Adrenal gland (tissue), 12 donors: ENCODE measurements around the gene ACSL5. TPM values are rescaled to one million over a fixed set of nuclear protein-coding genes. Genes with fewer than 3 reads are reported as not detected.

Experiments used
- DNase-seq, 7 donors: peaks; one replicate each; pipeline ENCODE4 v3.0.0-alpha.2; 2019 to 2020
- H3K27ac ChIP-seq, 5 donors: fragments of 200-600 bp; sonication (generic) in 4 of 5; 1 replicate in 3 of 5; 2 replicates in 2 of 5; pipeline versions ENCODE4 v1.5.1 to v1.8.0; 2016 to 2020; ENCODE audit warnings: mild to moderate bottlenecking in 1 of 5
- H3K27me3 ChIP-seq: fragments of 200-600 bp; 2 replicates; pipeline ENCODE4 v1.8.0; 2021
- H3K36me3 ChIP-seq, 2 donors: fragments of 200-600 bp; replicated peaks in 1 of 2; 1 replicate in 1 of 2; 2 replicates in 1 of 2; pipeline versions ENCODE4 v1.5.1 to v1.8.0; 2018 to 2022
- H3K4me1 ChIP-seq, 2 donors: fragments of 200-600 bp; replicated peaks in 1 of 2; 1 replicate in 1 of 2; 2 replicates in 1 of 2; pipeline versions ENCODE4 v1.5.1 to v1.8.0; 2018 to 2021
- H3K4me3 ChIP-seq, 4 donors: fragments of 200-600 bp; sonication (generic) in 3 of 4; one replicate each; pipeline ENCODE4 v1.5.1; 2016 to 2018
- H3K9me3 ChIP-seq, 3 donors: fragments of 200-600 bp; sonication (generic) in 1 of 3; replicated peaks in 1 of 3; 1 replicate in 2 of 3; 2 replicates in 1 of 3; pipeline versions ENCODE4 v1.5.1 to v1.8.0; 2016 to 2021
- POLR2A ChIP-seq, 2 donors: fragments of 450-650 bp; IDR thresholded peaks; one replicate each; pipeline ENCODE4 v1.6.1; 2017; ENCODE audit warnings: antibody characterized with exemption in 2 of 2, mild to moderate bottlenecking in 2 of 2, moderate library complexity in 1 of 2
- WGBS, 4 donors: extraction: QIAGEN DNeasy Blood & Tissue Kit in 2 of 4; methylation state at CpG; one replicate each; pipeline versions ENCODE4 v1.1.5 to v1.1.7; 2013 to 2017; 5-methylcytosine and 5-hydroxymethylcytosine counted together
- intact Hi-C, 2 donors: fragments of 100-400 bp; cut with DNase I; formaldehyde crosslinking; loops; one replicate each; pipeline versions ENCODE4 v1.14.1 to v1.15.0; 2022 to 2023
- polyA plus RNA-seq, 3 donors: library from polyadenylated mRNA; stranded (reverse); fragments of 200-250 nt in 2 of 3; fragments of 350-450 nt in 1 of 3; fragmentation: Illumina TruSeq in 1 of 3; extraction: RNeasy Lipid Tissue Mini Kit (QIAGEN cat#74804) in 1 of 3; gene quantifications; one replicate each; pipeline ENCODE4 v1.2.3, GENCODE V29; 2013 to 2014
- total RNA-seq, 9 donors: library from RNA; depleted of rRNA in 4 of 9; stranded (reverse); fragments of >200 nt in 4 of 9; fragments of 120-200 nt in 1 of 9; fragmentation: NEBNext Ultra II Directional in 1 of 9; extraction: Animal tissue kit (Norgen Biotek cat#: 25700) in 1 of 9; gene quantifications; one replicate each; pipeline versions ENCODE4 v1.1.0 to v1.2.4, GENCODE V29; 2013 to 2023
- TF ChIP-seq, protein P1 (sequence below), 6 experiments: fragments of 450-650 bp in 4 of 6; fragments of 200-600 bp in 2 of 6; sonication (generic) in 1 of 6; IDR thresholded peaks; 1 replicate in 5 of 6; 2 replicates in 1 of 6; pipeline versions ENCODE4 v1.5.1 to v1.8.0; 2016 to 2021; ENCODE audit warnings: antibody characterized with exemption in 6 of 6, mild to moderate bottlenecking in 2 of 6, moderate library complexity in 1 of 6
- donor health status: healthy with polysubstance abuse.
- donor health status: Bipolar disorder and iron deficiency.
- donor health status: DM: yes; HTN: yes; CAD: no.
- donor health status: DM: no; HTN: no; CAD: no.
- donor health status: DM: no; HTN: no; CAD: no.
- donor health status: DM: yes; HTN: yes; CAD: no.

ACSL5 gene
- total and polyA plus RNA-seq, 12 donors, result 2.1 to 8.6 (median 6.7) TPM

DNA sequence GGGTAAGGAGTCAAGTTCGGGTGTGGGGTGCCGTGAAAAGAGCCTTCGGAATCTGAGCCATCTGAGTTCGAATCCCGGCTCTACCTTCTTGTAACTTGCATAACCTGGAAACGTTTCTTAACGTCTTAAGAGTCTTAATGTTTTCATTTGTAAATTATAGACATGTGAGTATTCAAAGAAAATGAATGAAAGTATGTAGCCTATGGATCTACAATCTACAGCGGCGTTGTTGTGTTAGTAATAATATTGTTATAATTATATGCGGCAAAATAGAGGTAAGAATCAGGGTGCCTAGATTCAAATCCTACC, 73.7 kb downstream of the ACSL5 start:
- WGBS, 4 donors, result 2 to 5% (median 3%) methylated on average over 10 of the region's 10 CpGs
- H3K27ac ChIP-seq, result peak overlapping the region in 4 of 5 donors; percentile 74 to 92 (median 88)
- H3K4me3 ChIP-seq, result peak overlapping the region; percentile 63 to 92 (median 75)
- no peaks in the 10 kb centered on the region for H3K27me3 ChIP-seq
- DNase-seq, result no peak
- H3K36me3 ChIP-seq, result peaks cover 0 to 6% of the 10 kb centered on the region in 2 donors
- TF ChIP-seq, protein P1, sequence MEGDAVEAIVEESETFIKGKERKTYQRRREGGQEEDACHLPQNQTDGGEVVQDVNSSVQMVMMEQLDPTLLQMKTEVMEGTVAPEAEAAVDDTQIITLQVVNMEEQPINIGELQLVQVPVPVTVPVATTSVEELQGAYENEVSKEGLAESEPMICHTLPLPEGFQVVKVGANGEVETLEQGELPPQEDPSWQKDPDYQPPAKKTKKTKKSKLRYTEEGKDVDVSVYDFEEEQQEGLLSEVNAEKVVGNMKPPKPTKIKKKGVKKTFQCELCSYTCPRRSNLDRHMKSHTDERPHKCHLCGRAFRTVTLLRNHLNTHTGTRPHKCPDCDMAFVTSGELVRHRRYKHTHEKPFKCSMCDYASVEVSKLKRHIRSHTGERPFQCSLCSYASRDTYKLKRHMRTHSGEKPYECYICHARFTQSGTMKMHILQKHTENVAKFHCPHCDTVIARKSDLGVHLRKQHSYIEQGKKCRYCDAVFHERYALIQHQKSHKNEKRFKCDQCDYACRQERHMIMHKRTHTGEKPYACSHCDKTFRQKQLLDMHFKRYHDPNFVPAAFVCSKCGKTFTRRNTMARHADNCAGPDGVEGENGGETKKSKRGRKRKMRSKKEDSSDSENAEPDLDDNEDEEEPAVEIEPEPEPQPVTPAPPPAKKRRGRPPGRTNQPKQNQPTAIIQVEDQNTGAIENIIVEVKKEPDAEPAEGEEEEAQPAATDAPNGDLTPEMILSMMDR (IDR thresholded peaks at IDR 0.05), result no peak
- TF ChIP-seq POLR2A (IDR thresholded peaks at IDR 0.05), result no peak
- H3K9me3 ChIP-seq, result no peaks in the 10 kb centered on the region
- peaks cover 11 to 30% of the 10 kb centered on the region in 2 donors for H3K4me1 ChIP-seq
- intact Hi-C loops, result loop anchor here in 1 of 2 donors (10.0 kb wide), 1 partner anchor 303 kb away; no protein-coding TSS in a partner anchor

DNA sequence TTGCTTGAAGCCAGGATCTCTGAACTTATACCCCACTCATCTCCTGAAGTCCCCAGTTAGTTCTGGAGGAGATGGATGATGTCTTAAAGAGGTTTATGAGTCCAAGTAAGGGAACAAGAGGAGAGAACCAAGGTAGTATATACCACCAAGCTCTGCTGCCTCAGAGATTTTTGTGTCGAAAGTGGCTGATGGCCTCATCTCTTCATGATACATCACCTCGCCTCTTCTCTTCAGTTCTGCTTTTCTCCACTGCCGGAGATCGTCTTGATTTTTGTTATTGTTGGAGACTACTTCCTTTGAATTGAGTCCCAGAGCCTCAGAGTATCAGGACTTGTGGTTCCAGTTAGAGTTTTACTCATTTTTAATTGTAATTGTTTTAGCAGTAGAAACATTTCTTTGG, 75.0 kb downstream of the ACSL5 start:
- intact Hi-C loops, result loop anchor here in 1 of 2 donors (10.0 kb wide), 1 partner anchor 304 kb away; no protein-coding TSS in a partner anchor
- H3K27ac ChIP-seq, result no peak overlapping the region
- H3K36me3 ChIP-seq, result peaks cover 0 to 6% of the 10 kb centered on the region in 2 donors
- no peak for TF ChIP-seq POLR2A (IDR thresholded peaks at IDR 0.05)
- TF ChIP-seq, protein P1 (IDR thresholded peaks at IDR 0.05), result no peak
- H3K9me3 ChIP-seq, result no peaks in the 10 kb centered on the region
- no peak overlapping the region for H3K4me3 ChIP-seq
- WGBS, 4 donors, result 68 to 74% (median 72%) methylated on average over 4 of the region's 4 CpGs
- peaks cover 11 to 30% of the 10 kb centered on the region in 2 donors for H3K4me1 ChIP-seq
- no peak for DNase-seq
- H3K27me3 ChIP-seq, result no peaks in the 10 kb centered on the region

DNA sequence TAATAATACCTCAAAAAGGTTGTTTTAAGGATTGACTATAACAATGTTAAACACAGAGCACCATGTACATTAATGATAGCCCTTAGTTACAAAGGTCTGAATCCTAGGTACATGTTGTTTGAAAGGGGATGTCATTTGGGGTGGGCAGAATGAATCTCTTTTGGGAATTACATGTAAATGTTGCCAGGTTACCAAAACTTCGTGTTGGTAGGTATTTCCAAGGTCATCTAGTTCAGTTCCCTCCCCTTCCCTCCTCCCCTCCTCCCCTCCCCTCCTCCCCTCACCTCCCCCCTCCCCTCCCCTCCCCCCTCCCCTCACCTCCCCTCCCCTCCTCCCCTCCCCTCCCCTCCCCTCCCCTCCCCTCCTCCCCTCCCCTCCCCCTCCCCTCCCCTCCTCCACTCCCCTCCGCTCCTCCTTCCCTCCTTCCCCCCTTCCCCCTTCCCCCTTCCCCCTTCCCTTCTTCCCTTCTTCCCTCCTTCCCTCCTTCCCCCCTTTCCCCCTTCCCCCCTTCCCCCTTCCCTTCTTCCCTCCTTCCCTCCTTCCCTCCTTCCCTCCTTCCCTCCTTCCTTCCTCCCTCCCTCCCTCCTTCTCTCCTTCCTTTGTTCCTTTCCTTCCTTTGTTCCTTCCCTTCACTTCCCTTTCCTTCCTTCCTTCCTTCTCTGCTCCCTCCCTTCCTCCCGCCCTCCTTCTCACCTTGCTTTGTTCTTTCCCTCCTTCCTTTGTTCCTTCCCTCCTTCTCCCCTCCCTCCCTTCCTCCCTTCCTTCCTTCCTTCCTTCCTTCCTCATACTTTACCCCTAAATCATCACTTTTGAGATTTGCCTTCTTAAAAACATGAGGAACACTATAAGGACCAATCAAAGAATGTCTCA, 81.2 kb downstream of the ACSL5 start:
- Histone ChIP-seq H3K27me3 (no peaks in the 10 kb centered on the region), H3K4me1 (no peaks in the 10 kb centered on the region), H3K27ac (no peak overlapping the region), H3K36me3 (no peaks in the 10 kb centered on the region), H3K9me3 (no peaks in the 10 kb centered on the region), H3K4me3 (no peak overlapping the region)
- no peak for DNase-seq
- intact Hi-C loops, result no loop called here
- TF ChIP-seq, protein P1 (IDR thresholded peaks at IDR 0.05), result no peak
- no peak for TF ChIP-seq POLR2A (IDR thresholded peaks at IDR 0.05)
- WGBS, 4 donors, result 70 to 80% (median 73%) methylated on average over 2 to 3 of the region's 3 CpGs

DNA sequence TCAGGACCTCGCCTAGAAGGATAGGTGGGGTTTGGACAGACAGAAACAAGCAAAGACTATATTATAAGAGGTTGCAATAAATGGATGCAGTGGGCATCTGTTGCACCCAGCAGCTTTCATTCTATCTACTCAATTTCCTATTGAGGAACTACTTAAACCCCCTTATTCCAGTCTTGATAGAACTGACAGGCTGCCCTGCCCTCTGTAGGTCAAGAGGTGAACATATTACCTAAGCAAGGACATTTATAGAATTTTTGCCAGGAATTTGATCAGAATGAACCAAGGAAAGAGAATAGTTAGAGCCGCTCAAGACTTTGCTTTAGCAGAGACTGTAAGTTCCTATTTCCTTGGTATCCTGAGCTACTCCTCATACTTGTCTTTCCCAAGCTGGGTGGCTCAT, 82.6 kb downstream of the ACSL5 start:
- no peak overlapping the region for H3K4me3 ChIP-seq
- DNase-seq, result no peak
- TF ChIP-seq POLR2A (IDR thresholded peaks at IDR 0.05), result no peak
- TF ChIP-seq, protein P1 (IDR thresholded peaks at IDR 0.05), result no peak
- intact Hi-C loops, result no loop called here
- no peaks in the 10 kb centered on the region for H3K27me3 ChIP-seq
- peaks cover 0 to 6% of the 10 kb centered on the region in 2 donors for H3K36me3 ChIP-seq
- no peak overlapping the region for H3K27ac ChIP-seq
- H3K9me3 ChIP-seq, result no peaks in the 10 kb centered on the region
- no peaks in the 10 kb centered on the region for H3K4me1 ChIP-seq
- WGBS, 4 donors, result 94 to 99% (median 97%) methylated on average over 2 of the region's 2 CpGs
